MM.1S (cell line): Measurements from ENCODE around the gene KLF6.

Experiments used
- DNase-seq: peaks from one replicate; pipeline ENCODE4 v3.0.0-alpha.2; 2015
- H2AFZ ChIP-seq: fragments of 300-600 bp; sonication (generic); 2 replicates; pipeline ENCODE4 v1.6.0; 2016; ENCODE audit warnings: antibody characterized with exemption, low read length
- H3F3A ChIP-seq: fragments of 300-600 bp; sonication (generic); 2 replicates; pipeline ENCODE4 v1.6.1; 2016; ENCODE audit warnings: mild to moderate bottlenecking, antibody characterized with exemption, low read length, moderate library complexity, mixed read lengths; ENCODE audit not compliant: insufficient read depth
- H3K27ac ChIP-seq: fragments of 300-600 bp; sonication (generic); 2 replicates; pipeline ENCODE4 v1.5.1; 2016; ENCODE audit warnings: mild to moderate bottlenecking, low read length
- H3K27me3 ChIP-seq: fragments of 300-600 bp; sonication (generic); replicated peaks from 2 replicates; pipeline ENCODE4 v1.6.0; 2016; ENCODE audit warnings: low read length; ENCODE audit not compliant: insufficient read depth
- H3K36me3 ChIP-seq: fragments of 300-600 bp; sonication (generic); replicated peaks from 2 replicates; pipeline ENCODE4 v1.6.1; 2016; ENCODE audit warnings: mild to moderate bottlenecking, low read length, mixed read lengths; ENCODE audit not compliant: insufficient read depth
- H3K4me1 ChIP-seq: fragments of 300-600 bp; sonication (generic); 2 replicates; pipeline ENCODE4 v1.6.1; 2016; ENCODE audit warnings: low read length, mixed read lengths
- H3K4me2 ChIP-seq: fragments of 300-600 bp; sonication (generic); 2 replicates; pipeline ENCODE4 v1.6.0; 2016; ENCODE audit warnings: low read depth, low read length
- H3K4me3 ChIP-seq: fragments of 300-600 bp; sonication (generic); 2 replicates; pipeline ENCODE4 v1.5.1; 2016; ENCODE audit warnings: low read length, mixed read lengths
- H3K79me2 ChIP-seq: fragments of 300-600 bp; sonication (generic); 2 replicates; pipeline ENCODE4 v1.6.1; 2016; ENCODE audit warnings: mixed run types, low read length, mixed read lengths
- H3K9ac ChIP-seq: fragments of 300-600 bp; sonication (generic); 2 replicates; pipeline ENCODE4 v1.6.1; 2016; ENCODE audit warnings: low read length, mixed read lengths
- H3K9me2 ChIP-seq: fragments of 300-600 bp; sonication (generic); replicated peaks from 2 replicates; pipeline ENCODE4 v1.6.1; 2016; ENCODE audit warnings: mild to moderate bottlenecking, low read length, mixed read lengths; ENCODE audit not compliant: insufficient read depth
- H3K9me3 ChIP-seq: fragments of 300-600 bp; sonication (generic); replicated peaks from 2 replicates; pipeline ENCODE4 v1.6.1; 2016; ENCODE audit warnings: mild to moderate bottlenecking, low read length, mixed read lengths; ENCODE audit not compliant: insufficient read depth
- H4K20me1 ChIP-seq: fragments of 300-600 bp; sonication (generic); 2 replicates; pipeline ENCODE4 v1.6.1; 2016; ENCODE audit warnings: mild to moderate bottlenecking, low read length, moderate library complexity, mixed read lengths; ENCODE audit not compliant: insufficient read depth
- EZH2 ChIP-seq: fragments of 300-600 bp; sonication (generic); optimal IDR thresholded peaks from 2 replicates; pipeline ENCODE3; 2017; ENCODE audit warnings: low read depth, mild to moderate bottlenecking, antibody characterized with exemption, low read length, mixed read lengths
- EZH2phosphoT487 ChIP-seq: fragments of 300-600 bp; sonication (generic); IDR thresholded peaks from 2 replicates; pipeline ENCODE4 v1.6.1; 2018; ENCODE audit warnings: antibody characterized with exemption, low read length
- TF ChIP-seq, protein P1 (sequence below): fragments of 300-600 bp; sonication (generic); IDR thresholded peaks from 2 replicates; pipeline ENCODE4 v1.5.1; 2016; ENCODE audit warnings: antibody characterized with exemption, low read length, mixed read lengths

Gene KLF6

DNA sequence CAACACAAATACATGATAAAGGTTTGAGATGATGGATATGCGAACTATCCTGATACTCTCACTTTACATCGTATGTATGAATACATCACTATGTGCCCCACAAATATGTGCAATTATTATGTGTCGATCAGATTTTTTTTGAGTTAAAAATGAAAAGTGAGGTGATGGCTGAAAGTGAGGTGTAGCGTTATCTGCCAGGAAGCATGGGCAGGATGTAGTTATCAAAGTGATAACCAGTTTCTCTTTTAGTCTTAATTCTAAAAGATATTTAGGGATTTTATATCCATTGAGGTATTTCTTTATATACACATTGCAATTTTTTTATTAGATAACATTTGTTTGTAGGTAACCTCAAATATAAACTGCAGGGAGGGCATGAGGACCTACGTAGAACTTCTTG lies 15.6 kb upstream of the KLF6 start:
- Histone ChIP-seq H3K4me1 (peaks cover 13% of the 10 kb centered on the region), H3K36me3 (no peaks in the 10 kb centered on the region), H3K9me3 (no peaks in the 10 kb centered on the region), H3K9me2 (no peaks in the 10 kb centered on the region), H3K9ac (no peak overlapping the region), H4K20me1 (no peaks in the 10 kb centered on the region), H3K27me3 (no peaks in the 10 kb centered on the region), H3K79me2 (no peaks in the 10 kb centered on the region), H2AFZ (no peak overlapping the region), H3K4me3 (no peak overlapping the region), H3K27ac (no peak overlapping the region), H3K4me2 (no peak overlapping the region), H3F3A (peaks cover 11% of the 10 kb centered on the region)
- DNase-seq: no peak
- TF ChIP-seq EZH2phosphoT487: no peak
- TF ChIP-seq, protein P1, sequence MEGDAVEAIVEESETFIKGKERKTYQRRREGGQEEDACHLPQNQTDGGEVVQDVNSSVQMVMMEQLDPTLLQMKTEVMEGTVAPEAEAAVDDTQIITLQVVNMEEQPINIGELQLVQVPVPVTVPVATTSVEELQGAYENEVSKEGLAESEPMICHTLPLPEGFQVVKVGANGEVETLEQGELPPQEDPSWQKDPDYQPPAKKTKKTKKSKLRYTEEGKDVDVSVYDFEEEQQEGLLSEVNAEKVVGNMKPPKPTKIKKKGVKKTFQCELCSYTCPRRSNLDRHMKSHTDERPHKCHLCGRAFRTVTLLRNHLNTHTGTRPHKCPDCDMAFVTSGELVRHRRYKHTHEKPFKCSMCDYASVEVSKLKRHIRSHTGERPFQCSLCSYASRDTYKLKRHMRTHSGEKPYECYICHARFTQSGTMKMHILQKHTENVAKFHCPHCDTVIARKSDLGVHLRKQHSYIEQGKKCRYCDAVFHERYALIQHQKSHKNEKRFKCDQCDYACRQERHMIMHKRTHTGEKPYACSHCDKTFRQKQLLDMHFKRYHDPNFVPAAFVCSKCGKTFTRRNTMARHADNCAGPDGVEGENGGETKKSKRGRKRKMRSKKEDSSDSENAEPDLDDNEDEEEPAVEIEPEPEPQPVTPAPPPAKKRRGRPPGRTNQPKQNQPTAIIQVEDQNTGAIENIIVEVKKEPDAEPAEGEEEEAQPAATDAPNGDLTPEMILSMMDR: no peak
- no peak for TF ChIP-seq EZH2

DNA sequence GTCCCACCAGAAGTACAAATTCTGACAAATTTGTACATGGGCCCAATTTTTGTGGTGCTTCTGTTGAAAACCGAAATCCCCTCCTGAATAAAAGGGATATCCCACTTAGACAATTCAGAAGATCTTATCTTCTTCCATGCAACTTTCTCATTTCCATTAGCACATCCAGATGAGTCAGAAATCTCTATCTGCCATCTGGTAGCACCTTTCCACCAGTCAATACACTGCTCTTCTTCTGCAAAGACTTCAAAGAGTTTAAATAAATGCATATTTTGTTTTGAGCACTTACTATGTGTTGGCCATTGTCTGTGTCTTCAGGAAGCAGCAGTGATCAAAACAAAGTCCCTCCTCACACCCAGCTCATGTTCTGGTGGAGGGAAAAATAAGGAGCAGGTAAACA lies 12.7 kb upstream of the KLF6 start:
- Histone ChIP-seq H2AFZ (no peak overlapping the region), H3K4me2 (no peak overlapping the region), H3K9ac (no peak overlapping the region), H3K9me3 (no peaks in the 10 kb centered on the region), H3K4me1 (no peaks in the 10 kb centered on the region), H3K36me3 (no peaks in the 10 kb centered on the region), H3K79me2 (no peaks in the 10 kb centered on the region), H3K27me3 (no peaks in the 10 kb centered on the region), H3K4me3 (no peak overlapping the region), H3K27ac (no peak overlapping the region), H3F3A (no peaks in the 10 kb centered on the region), H3K9me2 (no peaks in the 10 kb centered on the region), H4K20me1 (no peaks in the 10 kb centered on the region)
- TF ChIP-seq EZH2 (no peak), EZH2phosphoT487 (no peak)
- TF ChIP-seq, protein P1: no peak
- no peak for DNase-seq

DNA sequence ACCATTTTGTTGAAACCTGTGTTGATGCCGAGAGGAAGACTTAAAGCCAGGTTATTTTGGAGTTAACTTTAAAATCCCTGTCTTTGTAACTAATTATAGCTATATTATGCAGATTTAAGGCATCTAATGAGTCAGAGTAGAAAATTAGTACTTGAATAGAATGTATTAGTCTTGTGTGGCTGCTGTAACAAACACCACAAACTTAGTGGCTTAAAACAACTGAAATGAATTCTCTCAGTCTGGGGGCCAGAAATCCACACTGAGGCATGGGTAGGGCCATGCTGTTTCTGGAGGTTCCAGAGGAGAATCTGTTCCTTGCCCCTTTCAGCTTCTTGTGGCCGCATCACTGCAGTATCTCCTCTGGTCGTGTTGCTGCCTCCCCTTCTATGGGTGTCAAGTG lies 8.5 kb upstream of the KLF6 start:
- H3K4me1 ChIP-seq: no peaks in the 10 kb centered on the region
- no peaks in the 10 kb centered on the region for H3K36me3 ChIP-seq
- TF ChIP-seq, protein P1: no peak
- H3K79me2 ChIP-seq: no peaks in the 10 kb centered on the region
- H3K9me2 ChIP-seq: no peaks in the 10 kb centered on the region
- no peak overlapping the region for H3K4me3 ChIP-seq
- no peak overlapping the region for H3K9ac ChIP-seq
- no peak overlapping the region for H3K27ac ChIP-seq
- H3K9me3 ChIP-seq: no peaks in the 10 kb centered on the region
- no peaks in the 10 kb centered on the region for H4K20me1 ChIP-seq
- H3K4me2 ChIP-seq: no peak overlapping the region
- no peaks in the 10 kb centered on the region for H3K27me3 ChIP-seq
- no peak overlapping the region for H2AFZ ChIP-seq
- no peaks in the 10 kb centered on the region for H3F3A ChIP-seq
- DNase-seq: no peak

DNA sequence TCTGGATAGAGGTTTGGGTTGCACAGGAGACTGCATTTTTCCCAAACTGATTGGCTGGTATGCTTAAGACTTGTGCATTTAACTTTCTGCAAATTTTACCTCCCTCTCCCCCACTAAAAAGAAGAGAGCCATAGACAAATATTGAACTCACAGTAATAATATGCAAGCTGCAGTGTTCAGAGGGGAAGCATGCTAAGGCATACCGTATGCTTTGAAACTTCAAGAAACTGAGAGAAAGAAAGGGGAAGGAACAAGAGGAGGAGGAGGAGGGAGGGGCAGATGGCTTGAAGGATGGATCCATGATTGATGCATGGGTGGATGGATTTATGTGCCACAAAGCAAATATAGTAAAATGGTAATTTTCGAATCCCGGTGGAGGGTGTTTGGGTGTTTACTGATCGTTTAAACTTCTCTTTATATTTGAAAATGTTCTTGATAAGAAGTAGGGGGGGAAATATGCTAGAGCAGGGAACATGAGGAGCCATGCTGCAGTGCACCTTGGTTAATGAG lies 7.8 kb upstream of the KLF6 start:
- no peaks in the 10 kb centered on the region for H3K9me2 ChIP-seq
- H3K36me3 ChIP-seq: no peaks in the 10 kb centered on the region
- no peak overlapping the region for H3K27ac ChIP-seq
- H3K9ac ChIP-seq: no peak overlapping the region
- TF ChIP-seq EZH2: no peak
- no peak for TF ChIP-seq EZH2phosphoT487
- TF ChIP-seq, protein P1: no peak
- H3K4me1 ChIP-seq: no peaks in the 10 kb centered on the region
- no peak overlapping the region for H2AFZ ChIP-seq
- no peaks in the 10 kb centered on the region for H4K20me1 ChIP-seq
- H3K27me3 ChIP-seq: no peaks in the 10 kb centered on the region
- no peaks in the 10 kb centered on the region for H3K9me3 ChIP-seq
- H3K4me3 ChIP-seq: no peak overlapping the region
- no peak for DNase-seq
- H3F3A ChIP-seq: no peaks in the 10 kb centered on the region
- no peaks in the 10 kb centered on the region for H3K79me2 ChIP-seq
- no peak overlapping the region for H3K4me2 ChIP-seq
